CD14-positive monocyte (primary cell): Measurements from ENCODE around the gene CNR1. TPM values are rescaled to one million over a fixed set of nuclear protein-coding genes. Genes with fewer than 3 reads are reported as not detected.
A peak's percentile ranks its signal among the peaks of the same experiment; 100 is the strongest.

Experiments used
- DNase-seq, 3 donors: peaks; one replicate each; pipeline ENCODE4 v3.0.0-alpha.2; 2011 to 2022
- H2AFZ ChIP-seq: 2 replicates; pipeline ENCODE4 v1.6.0; 2012; ENCODE audit warnings: mild to moderate bottlenecking, low read depth, low read length, inconsistent platforms; ENCODE audit not compliant: insufficient read depth, poor library complexity, severe bottlenecking
- H3K27ac ChIP-seq, 2 donors: 1 replicate in 1 of 2; 2 replicates in 1 of 2; pipeline ENCODE4 v1.5.1; 2012 to 2013; ENCODE audit warnings: low read length in 2 of 2, control low read depth in 1 of 2, inconsistent platforms in 1 of 2, low read depth in 1 of 2, mild to moderate bottlenecking in 1 of 2
- H3K27me3 ChIP-seq, 2 donors: one replicate each; pipeline versions ENCODE4 v1.6.0 to v1.6.1; 2011 to 2013; ENCODE audit warnings: low read length in 2 of 2; ENCODE audit not compliant: control insufficient read depth in 2 of 2, insufficient read depth in 2 of 2
- H3K36me3 ChIP-seq, 2 donors: replicated peaks in 1 of 2; 1 replicate in 1 of 2; 2 replicates in 1 of 2; pipeline versions ENCODE4 v1.5.1 to v1.6.1; 2012 to 2013; ENCODE audit warnings: low read length in 2 of 2, control low read depth in 1 of 2, inconsistent platforms in 1 of 2, mild to moderate bottlenecking in 1 of 2; ENCODE audit not compliant: insufficient read depth in 2 of 2, control insufficient read depth in 1 of 2
- H3K4me1 ChIP-seq, 2 donors: 1 replicate in 1 of 2; 2 replicates in 1 of 2; pipeline versions ENCODE4 v1.5.1 to v1.6.1; 2012 to 2013; ENCODE audit warnings: low read length in 2 of 2, control low read depth in 1 of 2, inconsistent platforms in 1 of 2, mild to moderate bottlenecking in 1 of 2, moderate library complexity in 1 of 2; ENCODE audit not compliant: insufficient read depth in 2 of 2, control insufficient read depth in 1 of 2
- H3K4me2 ChIP-seq: replicated peaks from 2 replicates; pipeline ENCODE3; 2012; ENCODE audit warnings: low read length, moderate library complexity, mild to moderate bottlenecking; ENCODE audit not compliant: poor library complexity, severe bottlenecking; ENCODE audit errors: extremely low read depth
- H3K4me3 ChIP-seq, 3 experiments: fragments of 200-600 bp in 1 of 3; sonication (generic) in 1 of 3; replicated peaks in 1 of 3; 1 replicate in 2 of 3; 2 replicates in 1 of 3; pipeline ENCODE4 v1.5.1; 2011 to 2013; ENCODE audit warnings: low read length in 3 of 3, mild to moderate bottlenecking in 3 of 3, control low read depth in 2 of 3, low read depth in 2 of 3, inconsistent platforms in 1 of 3, moderate library complexity in 1 of 3
- H3K79me2 ChIP-seq: 2 replicates; pipeline ENCODE4 v1.6.0; 2012; ENCODE audit warnings: mild to moderate bottlenecking, control low read depth, inconsistent platforms, low read length, moderate library complexity; ENCODE audit not compliant: insufficient read depth
- H3K9ac ChIP-seq: 2 replicates; pipeline ENCODE4 v1.6.0; 2017; ENCODE audit warnings: low read length, mild to moderate bottlenecking; ENCODE audit not compliant: insufficient read depth, poor library complexity, severe bottlenecking
- H3K9me3 ChIP-seq, 2 donors: replicated peaks in 1 of 2; 1 replicate in 1 of 2; 2 replicates in 1 of 2; pipeline versions ENCODE4 v1.5.1 to v1.6.1; 2012 to 2013; ENCODE audit warnings: low read length in 2 of 2, control low read depth in 1 of 2; ENCODE audit not compliant: control insufficient read depth in 1 of 2, insufficient read depth in 1 of 2
- H4K20me1 ChIP-seq: 2 replicates; pipeline ENCODE4 v1.6.0; 2012; ENCODE audit warnings: mild to moderate bottlenecking, low read length, control low read depth, moderate library complexity; ENCODE audit not compliant: insufficient read depth
- H3K27ac Mint-ChIP-seq, 7 donors: one replicate each; pipeline ENCODE4 v1.8.0; 2020; ENCODE audit warnings: mild to moderate bottlenecking in 7 of 7, mixed read lengths in 7 of 7, moderate library complexity in 6 of 7, inconsistent platforms in 2 of 7
- H3K27me3 Mint-ChIP-seq, 3 donors: one replicate each; pipeline ENCODE4 v1.8.0; 2021 to 2022; ENCODE audit warnings: low read depth in 3 of 3, mild to moderate bottlenecking in 3 of 3, mixed read lengths in 3 of 3, moderate library complexity in 3 of 3, inconsistent platforms in 1 of 3
- H3K36me3 Mint-ChIP-seq, 2 donors: one replicate each; pipeline ENCODE4 v1.8.0; 2020; ENCODE audit warnings: mixed read lengths in 2 of 2, inconsistent platforms in 1 of 2, mild to moderate bottlenecking in 1 of 2
- H3K4me1 Mint-ChIP-seq: one replicate; pipeline ENCODE4 v1.8.0; 2020; ENCODE audit warnings: mild to moderate bottlenecking, mixed read lengths
- H3K4me3 Mint-ChIP-seq, 2 donors: one replicate each; pipeline ENCODE4 v1.8.0; 2020; ENCODE audit warnings: mild to moderate bottlenecking in 2 of 2, mixed read lengths in 2 of 2, moderate library complexity in 1 of 2
- H3K9me3 Mint-ChIP-seq, 7 donors: one replicate each; pipeline ENCODE4 v1.8.0; 2020 to 2022; ENCODE audit warnings: mixed read lengths in 7 of 7, mild to moderate bottlenecking in 6 of 7, moderate library complexity in 6 of 7, inconsistent platforms in 2 of 7
- CTCF ChIP-seq: fragments of 200-600 bp; IDR thresholded peaks from one replicate; pipeline ENCODE4 v1.8.0; 2022; ENCODE audit warnings: antibody characterized with exemption, mild to moderate bottlenecking
- WGBS: methylation state at CpG from one replicate; pipeline ENCODE4 v1.1.5; 2013; ENCODE audit warnings: missing lambda C conversion rate; ENCODE audit not compliant: insufficient coverage; 5-methylcytosine and 5-hydroxymethylcytosine counted together
- intact Hi-C, 2 donors: fragments of 100-400 bp; cut with micrococcal nuclease; formaldehyde crosslinking; loops; one replicate each; pipeline versions ENCODE4 v1.15.0 to v1.15.1; 2023
- polyA plus RNA-seq, 3 donors: library from polyadenylated mRNA; depleted of rRNA in 1 of 3; unstranded in 2 of 3; stranded (reverse) in 1 of 3; fragments of 300-500 nt in 2 of 3; fragments of >200 nt in 1 of 3; fragmentation: Illumina TruSeq in 2 of 3; gene quantifications; 1 replicate in 2 of 3; 2 replicates in 1 of 3; pipeline ENCODE4 v1.2.3, GENCODE V29; 2012 to 2021

Gene CNR1
- polyA plus RNA-seq, 3 donors = 0.04 to 0.07 TPM; not detected in 1

- Histone ChIP-seq H3K27ac (no peak overlapping the region), H3K36me3 (no peaks in the 10 kb centered on the region), H2AFZ (no peak overlapping the region), H3K4me3 (no peak overlapping the region), H3K4me1 (no peaks in the 10 kb centered on the region), H3K79me2 (no peaks in the 10 kb centered on the region), H3K9me3 (no peaks in the 10 kb centered on the region), H3K9ac (no peak overlapping the region), H3K4me2 (no peak overlapping the region), H3K27me3 (no peaks in the 10 kb centered on the region), H4K20me1 (no peaks in the 10 kb centered on the region)
- H3K4me1 Mint-ChIP-seq = no peaks in the 10 kb centered on the region
- WGBS = 92% methylated on average over 2 of the region's 5 CpGs
- TF ChIP-seq CTCF = no peak
- H3K27ac Mint-ChIP-seq = no peak overlapping the region
- peaks cover 0 to 2% (median 0%) of the 10 kb centered on the region in 3 donors for H3K27me3 Mint-ChIP-seq
- no peak overlapping the region for H3K4me3 Mint-ChIP-seq
- H3K9me3 Mint-ChIP-seq = peaks cover 0 to 2% (median 0%) of the 10 kb centered on the region in 7 donors
- H3K36me3 Mint-ChIP-seq = no peaks in the 10 kb centered on the region
- intact Hi-C loops = no loop called here
- no peak for DNase-seq
Observed at GRCh38 chr6:88111991-88112390, 54.2 kb downstream of the CNR1 start.

- intact Hi-C loops = no loop called here
- H3K9me3 ChIP-seq = no peaks in the 10 kb centered on the region
- Mint-ChIP-seq H3K4me3 (no peak overlapping the region), H3K4me1 (no peaks in the 10 kb centered on the region), H3K27ac (peak overlapping the region in 1 of 7 donors; percentile 57), H3K27me3 (peaks cover 0 to 2% (median 0%) of the 10 kb centered on the region in 3 donors), H3K36me3 (no peaks in the 10 kb centered on the region), H3K9me3 (peaks cover 0 to 6% (median 0%) of the 10 kb centered on the region in 7 donors)
- no peak for TF ChIP-seq CTCF
- no peak for DNase-seq
- no peaks in the 10 kb centered on the region for H3K27me3 ChIP-seq
- H3K36me3 ChIP-seq = no peaks in the 10 kb centered on the region
- no peak overlapping the region for H3K9ac ChIP-seq
- no peak overlapping the region for H2AFZ ChIP-seq
- no peak overlapping the region for H3K27ac ChIP-seq
- no peaks in the 10 kb centered on the region for H3K79me2 ChIP-seq
- no peaks in the 10 kb centered on the region for H4K20me1 ChIP-seq
- H3K4me1 ChIP-seq = no peaks in the 10 kb centered on the region
- H3K4me3 ChIP-seq = no peak overlapping the region
- H3K4me2 ChIP-seq = no peak overlapping the region
Observed at GRCh38 chr6:88107241-88107640, 58.9 kb downstream of the CNR1 start.
